HG02642 (cell line): ENCODE measurements around the gene LMNTD2.
A peak's percentile ranks its signal among the peaks of the same experiment; 100 is the strongest.

Experiments used
- ATAC-seq: cut with Tn5 transposase; IDR thresholded peaks from one replicate; pipeline ENCODE4 v1.9.1; 2021; ENCODE audit warnings: mild to moderate bottlenecking; ENCODE audit not compliant: unreplicated experiment, poor library complexity

Gene LMNTD2, protein sequence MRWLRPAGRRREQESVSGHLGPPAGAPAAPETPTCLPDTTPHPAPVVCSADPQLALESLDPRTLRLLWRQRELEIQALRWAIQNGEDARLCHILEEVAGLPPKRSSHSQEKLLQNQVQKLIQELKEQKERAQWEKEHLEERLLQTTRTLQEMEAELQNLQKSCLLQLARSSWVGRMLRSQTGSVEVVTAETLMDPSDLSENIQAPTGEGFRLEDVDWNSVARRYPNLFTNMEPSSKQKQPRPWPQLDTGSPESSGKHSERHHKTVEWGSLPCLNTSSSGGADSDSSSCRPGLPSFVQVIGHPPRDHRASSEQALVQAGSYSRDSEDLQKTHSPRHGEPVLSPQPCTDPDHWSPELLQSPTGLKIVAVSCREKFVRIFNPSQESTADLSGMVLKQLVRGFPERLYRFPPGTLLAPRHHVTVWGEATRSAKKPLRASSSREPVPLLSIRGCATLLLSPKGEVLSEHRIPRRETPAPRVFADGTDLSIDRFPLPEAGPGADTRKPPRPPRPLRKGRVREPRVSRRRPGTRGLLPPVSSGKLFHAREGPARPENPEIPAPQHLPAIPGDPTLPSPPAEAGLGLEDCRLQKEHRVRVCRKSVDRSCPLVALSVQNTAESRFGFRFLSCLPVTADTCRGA

DNA sequence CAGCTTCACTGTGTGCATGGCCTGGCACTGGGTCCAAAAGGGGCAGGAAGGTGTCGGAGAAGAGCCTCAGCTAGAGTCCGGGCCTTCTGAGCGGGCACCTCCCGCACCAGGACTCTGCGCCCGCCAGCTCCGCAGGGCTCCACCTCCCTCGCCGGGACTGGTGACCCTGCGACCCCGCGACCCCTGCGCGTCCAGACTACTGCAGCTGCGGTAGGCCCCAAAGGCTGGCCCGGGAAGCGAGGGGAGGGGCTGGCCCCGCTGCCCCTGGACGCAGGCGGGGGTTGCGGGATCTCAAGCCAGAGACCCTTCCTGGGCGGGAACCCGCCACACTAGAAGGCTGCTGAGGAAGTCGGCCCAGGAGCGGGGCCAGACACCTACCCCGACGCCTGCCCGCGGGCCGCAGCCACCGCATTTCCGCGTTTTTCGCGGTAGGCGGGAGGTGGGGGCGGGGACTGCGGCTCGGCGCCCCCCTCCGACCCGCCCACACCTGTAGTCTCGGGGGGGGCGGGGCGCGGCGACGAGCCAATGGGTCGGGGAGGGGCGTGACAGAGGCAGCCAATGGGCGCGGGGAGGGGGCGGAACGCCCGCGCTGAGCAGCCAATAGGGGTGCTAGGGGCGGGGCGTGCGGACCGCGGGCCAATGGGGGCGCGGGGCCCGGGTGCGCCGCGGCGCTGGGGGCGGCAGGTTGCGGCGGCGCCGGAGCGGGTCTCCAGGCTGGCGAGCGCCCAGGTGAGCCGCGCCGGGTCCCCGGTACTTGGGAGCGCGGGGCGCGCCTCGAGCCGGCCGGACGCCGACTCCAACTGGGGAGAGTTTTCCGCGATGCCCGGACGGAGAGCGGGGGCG is at the start of gene LMNTD2, which contains the start of gene RASSF7:
Gene LMNTD2, minus strand, starts transcription at position 434 of the 843 bp plus-strand sequence. Its CDS starts 22 bp downstream, at position 412.
Gene RASSF7, plus strand, starts transcription at position 666 of the 843 bp plus-strand sequence. CDS start 799 bp downstream, outside the sequence.
- ATAC-seq = peak; percentile 81

DNA sequence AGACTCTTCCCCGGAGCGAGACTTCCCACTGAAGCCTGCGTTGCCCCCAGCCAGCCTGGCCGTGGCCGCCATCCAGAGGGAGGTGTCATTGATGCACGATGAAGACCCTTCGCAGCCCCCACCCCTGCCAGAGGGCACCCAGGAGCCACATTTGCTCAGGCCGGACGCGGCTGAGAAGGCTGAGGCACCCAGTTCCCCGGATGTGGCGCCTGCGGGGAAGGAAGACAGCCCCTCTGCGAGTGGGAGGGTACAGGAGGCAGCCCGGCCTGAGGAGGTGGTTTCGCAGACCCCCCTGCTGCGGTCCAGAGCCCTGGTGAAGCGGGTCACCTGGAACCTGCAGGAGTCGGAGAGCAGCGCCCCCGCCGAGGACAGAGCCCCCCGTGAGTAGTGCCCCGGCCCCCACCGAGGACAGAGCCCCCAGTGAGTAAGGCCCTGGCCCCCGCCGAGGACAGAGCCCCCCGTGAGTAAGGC is 48.8 kb upstream of the LMNTD2 start:
- ATAC-seq = no peak

DNA sequence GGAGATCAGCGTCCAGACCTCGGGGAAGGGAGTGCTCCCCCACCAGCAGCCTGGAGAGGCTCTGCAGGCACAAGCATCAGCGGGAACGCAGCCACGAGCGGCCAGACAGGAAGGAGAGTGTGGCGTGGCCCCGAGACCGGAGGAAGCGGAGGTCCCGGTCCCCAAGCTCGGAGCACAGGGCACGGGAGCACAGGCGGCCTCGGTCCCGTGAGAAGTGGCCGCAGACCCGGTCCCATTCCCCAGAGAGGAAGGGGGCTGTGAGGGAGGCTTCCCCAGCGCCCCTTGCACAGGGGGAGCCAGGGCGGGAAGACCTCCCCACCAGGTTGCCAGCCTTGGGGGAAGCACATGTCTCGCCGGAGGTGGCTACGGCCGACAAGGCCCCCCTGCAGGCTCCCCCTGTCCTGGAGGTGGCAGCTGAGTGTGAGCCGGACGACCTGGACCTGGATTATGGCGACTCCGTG is 48.3 kb upstream of the LMNTD2 start:
- ATAC-seq = no peak

DNA sequence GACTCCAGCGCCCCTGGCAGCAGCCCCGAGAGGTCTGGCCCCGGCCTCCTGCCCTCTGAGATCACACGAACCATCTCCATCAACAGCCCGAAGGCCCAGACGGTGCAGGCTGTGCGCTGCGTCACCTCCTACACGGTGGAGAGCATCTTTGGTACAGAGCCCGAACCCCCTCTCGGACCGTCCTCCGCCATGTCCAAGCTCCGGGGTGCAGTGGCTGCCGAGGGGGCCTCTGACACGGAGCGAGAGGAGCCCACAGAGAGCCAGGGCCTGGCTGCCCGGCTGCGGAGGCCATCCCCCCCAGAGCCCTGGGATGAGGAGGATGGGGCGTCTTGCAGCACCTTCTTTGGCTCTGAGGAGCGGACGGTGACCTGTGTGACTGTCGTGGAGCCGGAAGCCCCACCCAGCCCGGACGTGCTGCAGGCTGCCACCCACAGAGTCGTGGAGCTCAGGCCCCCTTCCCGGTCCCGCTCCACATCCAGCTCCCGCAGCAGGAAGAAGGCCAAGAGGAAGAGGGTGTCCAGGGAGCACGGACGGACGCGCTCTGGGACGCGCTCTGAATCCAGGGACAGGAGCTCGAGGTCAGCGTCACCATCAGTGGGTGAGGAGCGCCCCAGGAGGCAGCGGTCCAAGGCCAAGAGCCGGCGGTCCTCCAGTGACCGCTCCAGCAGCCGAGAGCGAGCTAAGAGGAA is 47.6 kb upstream of the LMNTD2 start:
- no peak for ATAC-seq

DNA sequence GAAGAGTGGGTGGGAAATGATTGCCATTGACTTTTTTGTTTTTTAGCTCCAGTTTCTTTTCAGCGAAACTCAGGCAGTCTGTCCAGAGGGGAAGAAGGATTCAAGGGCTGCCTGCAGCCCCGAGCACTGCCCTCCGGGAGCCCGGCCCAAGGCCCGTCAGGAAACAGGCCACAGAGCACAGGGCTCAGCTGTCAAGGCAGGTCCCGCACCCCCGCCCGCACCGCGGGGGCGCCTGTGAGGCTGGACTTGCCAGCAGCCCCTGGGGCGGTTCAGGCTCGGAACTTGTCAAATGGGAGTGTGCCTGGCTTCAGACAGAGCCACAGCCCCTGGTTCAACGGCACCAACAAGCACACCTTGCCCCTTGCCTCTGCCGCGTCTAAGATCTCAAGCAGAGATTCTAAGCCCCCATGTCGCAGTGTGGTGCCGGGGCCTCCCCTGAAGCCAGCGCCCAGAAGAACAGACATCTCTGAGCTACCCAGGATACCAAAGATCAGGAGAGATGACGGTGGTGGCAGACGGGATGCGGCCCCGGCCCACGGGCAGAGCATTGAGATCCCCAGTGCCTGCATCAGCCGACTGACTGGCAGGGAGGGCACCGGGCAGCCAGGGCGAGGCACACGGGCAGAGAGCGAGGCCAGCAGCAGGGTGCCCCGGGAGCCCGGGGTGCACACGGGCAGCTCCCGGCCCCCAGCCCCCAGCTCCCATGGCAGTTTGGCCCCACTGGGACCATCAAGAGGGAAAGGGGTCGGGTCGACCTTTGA is 46.7 kb upstream of the LMNTD2 start:
- no peak for ATAC-seq

DNA sequence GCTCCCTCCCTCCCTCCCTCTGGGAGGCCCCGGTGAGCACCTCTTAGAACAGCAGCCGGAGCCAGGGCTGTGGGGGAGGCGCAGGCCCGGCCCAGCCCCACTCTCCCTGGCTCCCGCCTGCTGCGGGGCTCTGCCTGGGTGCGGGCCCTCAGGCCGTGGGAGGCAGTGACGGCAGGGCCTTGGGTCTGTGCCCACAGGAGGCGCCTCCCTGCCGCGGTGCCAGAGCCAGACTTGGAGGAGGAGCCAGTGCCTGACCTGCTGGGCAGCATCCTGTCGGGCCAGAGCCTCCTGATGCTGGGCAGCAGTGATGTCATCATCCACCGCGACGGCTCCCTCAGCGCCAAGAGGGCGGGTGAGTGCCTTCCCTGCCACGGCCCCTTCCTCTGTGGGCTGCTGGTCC is 45.7 kb upstream of the LMNTD2 start:
- no peak for ATAC-seq

DNA sequence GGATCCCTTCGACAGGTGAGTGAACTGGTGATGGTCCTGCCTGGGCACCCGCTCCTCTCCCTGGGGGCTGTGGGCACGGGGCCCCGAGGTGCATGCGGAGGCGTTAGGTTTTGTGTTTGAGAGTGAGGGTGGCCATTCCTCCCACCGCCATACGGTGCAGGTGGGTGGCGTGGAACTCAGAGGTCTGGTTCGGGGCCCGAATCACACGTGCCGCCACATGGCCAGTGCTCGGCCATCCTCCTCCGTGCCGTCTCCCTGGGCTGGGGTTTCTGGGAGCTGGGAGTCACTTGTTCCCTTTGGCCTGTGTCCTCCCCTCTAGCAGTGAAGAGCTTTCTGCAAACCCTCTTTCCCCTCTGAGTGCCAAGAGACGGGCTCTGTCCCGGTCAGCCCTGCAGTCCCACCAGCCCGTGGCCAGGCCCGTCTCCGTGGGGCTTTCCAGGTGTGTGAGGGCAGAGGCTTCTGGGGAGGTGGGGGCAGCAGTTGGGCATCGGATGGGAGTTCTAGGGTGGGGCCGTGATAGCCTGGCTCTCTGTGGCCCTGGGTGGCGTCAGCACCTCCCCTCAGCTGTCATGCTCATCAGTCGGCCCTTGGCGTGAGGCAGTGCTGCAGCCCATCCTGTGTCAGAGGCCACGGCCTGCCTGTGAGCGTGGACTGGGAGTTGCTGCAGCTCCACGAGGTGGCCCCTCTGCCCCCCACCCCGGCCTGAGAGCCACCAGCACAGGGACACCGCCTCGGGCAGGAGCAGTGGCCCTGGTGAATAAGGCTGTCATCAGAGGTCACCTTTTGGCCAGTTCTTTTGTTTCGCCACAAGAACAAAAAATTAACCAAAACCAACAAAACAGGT is 45.0 kb upstream of the LMNTD2 start:
- no peak for ATAC-seq

DNA sequence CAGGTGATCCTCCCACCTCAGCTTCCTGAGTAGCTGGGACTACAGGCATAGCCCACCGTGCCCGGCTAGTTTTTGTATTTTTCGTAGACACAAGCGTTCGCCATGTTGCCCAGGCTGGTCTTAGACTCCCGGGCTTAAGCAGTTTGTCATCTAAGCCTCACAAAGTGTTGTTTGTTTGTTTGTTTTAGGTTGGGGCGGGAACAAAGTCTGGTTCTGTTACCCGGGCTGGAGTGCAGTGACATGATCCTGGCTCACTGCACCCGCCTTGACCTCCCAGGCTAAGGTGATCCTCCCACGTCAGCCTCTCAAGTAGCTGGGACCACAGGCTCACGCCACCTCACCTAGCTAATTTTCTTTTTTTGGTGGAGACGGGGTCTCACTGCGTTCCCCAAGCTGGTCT is 42.6 kb upstream of the LMNTD2 start:
- no peak for ATAC-seq

DNA sequence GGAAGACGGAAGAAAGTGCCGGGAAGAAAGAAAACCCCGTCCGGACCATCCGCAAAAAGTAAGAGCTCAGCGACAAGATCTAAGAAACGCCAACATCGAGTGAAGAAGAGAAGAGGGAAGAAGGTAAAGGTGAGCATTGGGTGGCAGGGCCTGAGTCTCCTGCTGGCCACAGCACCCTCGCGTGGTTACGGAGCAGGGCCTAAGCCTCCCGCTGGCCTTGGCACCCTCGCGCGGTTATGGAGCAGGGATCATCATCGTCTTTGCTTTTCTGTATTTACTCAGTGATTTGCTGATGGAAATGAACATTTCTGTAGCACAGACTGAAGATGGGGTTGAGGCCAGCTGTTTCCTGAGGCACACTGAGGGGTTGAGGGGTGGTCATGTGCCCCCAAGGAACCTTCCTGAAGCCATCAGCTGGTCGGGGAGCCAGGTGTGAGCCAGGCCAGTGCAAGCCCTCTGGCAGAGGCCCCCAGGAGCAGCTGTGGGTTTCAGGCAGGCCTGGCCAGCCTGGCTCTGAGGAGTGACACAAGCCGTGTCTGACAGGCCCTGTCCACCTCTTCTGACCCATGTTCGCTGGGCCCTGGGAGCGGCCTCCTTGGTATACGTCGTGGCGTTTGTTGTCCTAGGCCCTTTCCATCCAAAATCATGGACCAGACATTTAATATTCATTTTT is 41.2 kb upstream of the LMNTD2 start:
- ATAC-seq = no peak

DNA sequence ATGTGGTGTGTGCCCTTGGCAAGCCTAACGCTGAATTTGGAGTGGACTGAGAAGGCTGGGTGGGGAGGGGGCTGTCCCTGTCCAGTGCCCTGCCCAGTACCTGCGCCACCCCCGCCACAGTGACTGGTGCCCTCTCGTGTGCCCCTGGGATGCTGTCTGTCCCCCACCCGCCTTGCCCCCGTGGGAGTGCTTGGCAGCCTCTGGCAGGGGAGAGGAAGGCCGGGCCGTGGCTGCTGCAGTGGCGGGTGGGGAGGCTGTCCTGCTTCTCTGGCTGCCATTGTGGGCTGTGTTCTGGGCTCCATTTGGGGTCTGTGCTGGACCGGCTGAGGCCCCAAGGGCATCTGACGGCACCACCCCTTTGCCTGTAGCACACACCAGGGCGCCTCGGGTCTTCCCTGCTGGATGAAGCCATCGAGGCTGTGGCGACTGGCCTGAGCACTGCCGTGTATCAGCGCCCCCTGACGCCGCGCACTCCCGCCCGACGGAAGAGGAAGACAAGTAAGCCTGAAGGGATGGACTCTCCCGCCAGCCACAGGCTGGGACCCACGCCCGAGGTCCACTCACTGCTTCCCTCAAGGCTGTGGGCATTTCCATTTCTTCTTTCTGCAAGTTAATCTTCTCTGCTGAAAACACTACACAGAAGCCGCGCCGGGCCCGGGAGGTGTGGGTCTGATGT is 37.6 kb upstream of the LMNTD2 start:
- ATAC-seq = no peak

DNA sequence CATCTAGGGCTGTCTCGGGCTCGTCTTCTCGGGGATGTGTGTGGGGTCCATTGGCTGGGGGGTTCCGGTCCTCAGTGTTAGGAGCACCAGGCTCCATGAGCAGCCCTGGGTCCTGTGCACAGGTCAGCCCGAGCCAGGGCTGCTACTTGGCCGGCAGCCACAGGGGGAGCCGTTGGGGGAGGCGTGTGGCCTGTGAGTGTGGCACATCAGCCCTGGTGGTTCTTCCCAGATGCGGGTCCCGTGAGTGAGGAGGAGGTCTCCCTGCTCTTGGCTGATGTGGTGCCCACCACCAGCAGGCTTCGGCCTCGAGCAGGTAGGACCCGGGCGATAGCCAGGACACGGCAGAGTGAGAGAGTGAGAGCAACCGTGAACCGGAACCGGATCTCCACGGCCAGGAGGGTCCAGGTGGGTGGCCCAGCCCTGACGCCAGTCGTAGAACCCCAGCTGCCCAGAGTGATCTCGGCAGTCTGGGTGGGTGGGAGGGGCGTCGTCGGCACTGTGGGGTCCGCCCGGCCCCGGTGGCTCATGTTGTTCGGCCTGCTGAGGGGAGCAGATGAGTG is 36.7 kb upstream of the LMNTD2 start:
- no peak for ATAC-seq

DNA sequence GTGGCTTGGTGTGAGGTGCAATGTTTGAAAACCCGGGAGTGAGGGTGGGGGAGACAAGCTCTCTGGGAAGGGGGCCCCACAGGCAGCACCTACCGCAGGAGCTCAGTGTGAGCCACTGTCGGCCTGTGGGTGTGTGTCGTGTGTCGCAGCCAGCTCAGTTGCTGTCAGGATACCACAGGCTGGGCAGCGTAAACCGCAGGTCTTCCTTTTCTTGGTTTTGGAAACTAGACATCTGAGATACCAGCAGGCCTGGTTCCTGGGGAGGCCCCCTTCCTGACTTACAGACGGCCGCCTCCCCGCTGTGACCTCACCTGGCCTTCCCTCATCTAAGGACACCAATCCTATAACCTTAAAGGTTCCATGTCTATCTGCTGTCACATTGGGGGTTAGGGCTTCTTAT is 35.8 kb upstream of the LMNTD2 start:
- ATAC-seq = no peak

DNA sequence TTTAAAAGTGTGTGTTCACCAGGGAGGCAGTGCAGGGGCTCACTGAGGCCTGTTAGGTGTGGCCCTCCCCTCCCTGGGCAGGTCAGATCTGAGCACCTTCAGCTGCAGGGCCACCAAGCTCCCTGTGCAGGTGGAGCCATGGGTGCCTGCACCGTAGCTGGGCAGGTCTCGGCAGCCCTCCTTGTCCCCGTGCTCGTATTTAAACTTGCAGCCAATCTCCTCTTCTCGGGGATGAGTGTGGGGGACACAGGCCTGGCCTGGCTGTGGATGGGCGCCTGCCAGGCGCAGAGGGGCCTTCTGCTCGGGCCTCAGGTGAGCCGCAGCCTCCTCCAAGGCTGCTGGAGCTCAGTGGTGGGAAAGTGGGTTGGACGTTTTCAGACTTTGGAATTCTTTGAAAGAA is 34.9 kb upstream of the LMNTD2 start:
- no peak for ATAC-seq

DNA sequence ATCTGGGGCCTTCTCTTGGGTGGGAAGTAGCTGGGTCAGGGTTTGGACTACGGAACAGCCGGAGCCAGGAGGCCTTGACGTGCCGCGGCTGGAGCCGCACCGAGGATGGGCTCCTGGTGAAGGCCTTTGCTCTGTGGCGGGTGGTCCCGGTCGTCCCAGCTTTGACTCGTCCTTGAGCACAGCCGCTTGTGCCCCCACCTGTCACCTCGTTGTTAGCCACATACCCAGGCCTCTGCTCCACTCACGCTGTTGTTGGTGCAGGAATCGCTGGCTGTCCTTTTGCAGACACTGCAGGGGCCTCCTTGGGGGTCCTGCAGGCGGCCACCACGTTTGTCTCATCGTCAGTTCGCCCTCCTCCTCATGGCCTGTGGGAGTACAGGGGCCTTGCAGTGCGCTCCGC is 32.8 kb upstream of the LMNTD2 start:
- no peak for ATAC-seq

DNA sequence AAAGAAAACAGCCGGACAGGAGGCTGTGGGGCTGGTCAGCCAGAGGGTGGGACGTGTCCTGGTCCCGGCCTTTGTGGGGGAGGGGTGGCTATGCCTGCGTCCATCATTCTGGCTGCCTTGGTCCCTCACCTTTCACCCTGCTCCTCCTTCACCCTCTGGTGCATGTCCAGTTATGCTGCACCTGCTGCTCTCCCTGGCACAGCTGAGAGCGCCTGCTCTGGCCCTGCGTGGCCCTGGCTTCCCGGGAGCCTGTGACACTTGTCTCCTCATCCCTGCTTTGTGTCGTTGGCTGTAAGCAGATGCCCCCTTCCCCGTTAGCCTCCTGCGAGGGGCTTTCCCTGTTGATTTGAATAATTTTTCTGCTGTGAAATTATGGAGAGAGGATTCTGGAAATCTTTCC is 32.4 kb upstream of the LMNTD2 start:
- no peak for ATAC-seq

DNA sequence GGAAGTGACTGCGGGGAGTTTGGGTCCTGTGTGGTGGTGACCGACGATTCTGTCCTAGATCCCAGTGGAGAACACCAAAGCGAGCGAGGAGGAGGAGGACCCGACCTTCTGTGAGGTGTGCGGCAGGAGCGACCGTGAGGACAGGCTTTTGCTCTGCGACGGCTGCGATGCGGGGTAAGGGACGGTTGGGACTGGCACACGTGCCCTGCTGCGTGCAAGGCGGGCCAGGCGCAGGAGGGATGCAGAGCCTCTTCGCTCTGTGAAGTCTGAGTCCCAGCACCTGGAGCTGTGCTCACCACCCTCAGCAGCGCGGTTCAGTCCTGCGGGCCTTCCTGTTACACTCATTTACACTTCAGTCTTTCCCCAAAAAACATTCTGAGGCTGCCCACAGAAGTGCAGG is 32.0 kb upstream of the LMNTD2 start:
- ATAC-seq = no peak

DNA sequence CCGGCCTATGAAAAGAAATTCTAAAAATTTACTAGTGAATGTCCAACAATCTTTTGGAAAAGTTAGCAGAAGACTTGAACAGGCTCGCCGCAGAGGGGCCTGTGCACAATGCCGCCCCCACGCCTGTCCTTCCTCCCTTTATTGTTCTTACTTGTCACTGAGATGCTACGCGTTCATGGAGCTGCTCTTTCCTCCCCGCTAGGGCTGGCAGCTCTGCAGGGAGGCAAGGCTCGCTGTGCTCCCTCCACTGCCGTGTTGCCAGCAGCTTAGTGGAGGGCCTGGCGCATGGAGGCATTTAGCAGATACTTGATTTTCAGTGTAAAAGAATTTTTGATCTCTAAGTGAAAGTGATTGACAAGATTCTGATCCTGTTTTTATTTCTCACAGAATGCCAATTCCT is 30.5 kb upstream of the LMNTD2 start:
- ATAC-seq = no peak
